AG10803 (cell line): ENCODE data around the gene NKAIN1.
"Not testable (repeated sequence)": the region's sequence is repeated elsewhere in the genome, so short reads cannot be mapped to it uniquely, and the experiment has no call there.

ENCODE experiments used
- DNase-seq: peaks from one replicate; pipeline ENCODE4 v3.0.0; 2010; ENCODE audit warnings: low read depth
- H3K4me3 ChIP-seq: 2 replicates; pipeline ENCODE4 v1.5.1; 2011; ENCODE audit warnings: mild to moderate bottlenecking, low read length, control low read depth
- TF ChIP-seq, protein P1 (sequence below): conservative IDR thresholded peaks from 2 replicates; pipeline ENCODE4 v1.5.1; 2011; ENCODE audit warnings: mild to moderate bottlenecking, low read length, control low read depth, inconsistent platforms

Gene NKAIN1

DNA sequence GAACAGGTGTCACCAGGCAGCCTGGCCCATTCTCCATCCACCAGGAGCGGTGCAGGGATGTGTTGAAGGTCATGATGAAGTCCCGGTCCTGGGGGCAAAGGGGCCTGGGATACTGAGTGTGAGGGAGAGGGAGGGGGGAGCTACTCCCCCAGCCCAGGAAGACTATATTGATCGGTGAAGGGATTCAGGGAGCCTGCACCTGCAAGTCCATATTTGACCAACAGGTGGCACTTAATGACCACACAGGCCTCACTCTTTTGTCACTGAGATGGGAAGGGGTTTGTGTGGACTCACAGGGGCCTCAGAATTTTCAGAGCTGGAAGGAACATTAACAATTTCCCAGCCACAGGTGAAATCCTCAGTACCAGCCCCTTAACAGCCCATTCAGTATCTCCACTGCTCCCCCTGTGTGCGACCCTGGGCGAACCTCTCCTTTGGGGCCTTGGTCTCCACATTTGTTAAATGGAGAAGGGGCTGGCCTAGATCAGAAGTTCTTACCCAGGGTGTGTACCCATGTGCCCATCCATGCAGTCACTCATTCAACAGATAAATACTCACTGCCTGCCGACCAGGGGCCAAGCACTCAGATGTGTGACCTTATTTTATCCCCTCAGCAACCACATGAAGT is 55.6 kb downstream of the NKAIN1 start:
- TF ChIP-seq, protein P1, sequence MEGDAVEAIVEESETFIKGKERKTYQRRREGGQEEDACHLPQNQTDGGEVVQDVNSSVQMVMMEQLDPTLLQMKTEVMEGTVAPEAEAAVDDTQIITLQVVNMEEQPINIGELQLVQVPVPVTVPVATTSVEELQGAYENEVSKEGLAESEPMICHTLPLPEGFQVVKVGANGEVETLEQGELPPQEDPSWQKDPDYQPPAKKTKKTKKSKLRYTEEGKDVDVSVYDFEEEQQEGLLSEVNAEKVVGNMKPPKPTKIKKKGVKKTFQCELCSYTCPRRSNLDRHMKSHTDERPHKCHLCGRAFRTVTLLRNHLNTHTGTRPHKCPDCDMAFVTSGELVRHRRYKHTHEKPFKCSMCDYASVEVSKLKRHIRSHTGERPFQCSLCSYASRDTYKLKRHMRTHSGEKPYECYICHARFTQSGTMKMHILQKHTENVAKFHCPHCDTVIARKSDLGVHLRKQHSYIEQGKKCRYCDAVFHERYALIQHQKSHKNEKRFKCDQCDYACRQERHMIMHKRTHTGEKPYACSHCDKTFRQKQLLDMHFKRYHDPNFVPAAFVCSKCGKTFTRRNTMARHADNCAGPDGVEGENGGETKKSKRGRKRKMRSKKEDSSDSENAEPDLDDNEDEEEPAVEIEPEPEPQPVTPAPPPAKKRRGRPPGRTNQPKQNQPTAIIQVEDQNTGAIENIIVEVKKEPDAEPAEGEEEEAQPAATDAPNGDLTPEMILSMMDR: peak; percentile 86
- peak; percentile 21 for DNase-seq

DNA sequence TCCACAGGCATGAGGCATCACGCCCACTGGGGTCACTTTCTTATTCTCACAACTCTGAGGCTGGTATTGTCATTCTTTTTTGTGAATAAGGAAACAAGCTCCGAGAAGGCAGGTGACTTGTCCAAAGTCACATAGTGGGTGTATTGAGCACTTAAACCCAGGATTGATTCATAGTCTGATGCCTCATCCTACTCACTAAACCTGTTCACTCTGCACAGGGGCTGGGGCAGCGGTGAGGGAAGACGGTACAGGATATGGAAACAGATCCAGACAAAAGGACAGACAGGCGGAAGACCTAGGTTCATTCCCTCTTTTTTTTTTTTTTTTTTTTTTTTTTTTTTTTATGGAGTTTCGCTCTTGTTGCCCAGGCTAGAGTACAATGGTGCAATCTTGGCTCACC is 56.6 kb downstream of the NKAIN1 start:
- TF ChIP-seq, protein P1: no peak
- no peak overlapping the region for H3K4me3 ChIP-seq
- DNase-seq: no peak

More for the DNA sequence above, 55.6 kb downstream of the NKAIN1 start:
- no peak overlapping the region for H3K4me3 ChIP-seq

DNA sequence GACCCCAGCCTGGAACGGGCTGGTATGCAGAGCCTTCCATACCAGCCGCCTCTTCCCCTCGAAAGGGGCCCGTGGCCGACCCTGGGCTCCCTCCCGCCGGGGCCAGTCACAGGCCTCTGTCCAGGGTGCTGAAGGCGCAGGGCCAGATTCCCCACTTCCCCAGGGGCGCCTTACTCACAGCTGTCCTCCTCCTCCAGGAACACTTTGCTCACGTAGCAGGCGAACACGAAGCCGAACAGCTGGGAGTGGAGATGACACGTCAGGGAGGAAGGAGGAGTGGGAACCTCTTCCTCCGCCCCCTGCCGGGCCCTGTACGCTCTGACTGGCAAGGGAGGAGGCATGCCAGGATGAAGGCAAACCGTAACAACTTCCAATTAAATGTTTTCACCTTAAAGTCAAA is 57.3 kb downstream of the NKAIN1 start:
- TF ChIP-seq, protein P1: peak; percentile 45
- DNase-seq: peak; percentile 88
- peak overlapping the region; percentile 30 for H3K4me3 ChIP-seq

DNA sequence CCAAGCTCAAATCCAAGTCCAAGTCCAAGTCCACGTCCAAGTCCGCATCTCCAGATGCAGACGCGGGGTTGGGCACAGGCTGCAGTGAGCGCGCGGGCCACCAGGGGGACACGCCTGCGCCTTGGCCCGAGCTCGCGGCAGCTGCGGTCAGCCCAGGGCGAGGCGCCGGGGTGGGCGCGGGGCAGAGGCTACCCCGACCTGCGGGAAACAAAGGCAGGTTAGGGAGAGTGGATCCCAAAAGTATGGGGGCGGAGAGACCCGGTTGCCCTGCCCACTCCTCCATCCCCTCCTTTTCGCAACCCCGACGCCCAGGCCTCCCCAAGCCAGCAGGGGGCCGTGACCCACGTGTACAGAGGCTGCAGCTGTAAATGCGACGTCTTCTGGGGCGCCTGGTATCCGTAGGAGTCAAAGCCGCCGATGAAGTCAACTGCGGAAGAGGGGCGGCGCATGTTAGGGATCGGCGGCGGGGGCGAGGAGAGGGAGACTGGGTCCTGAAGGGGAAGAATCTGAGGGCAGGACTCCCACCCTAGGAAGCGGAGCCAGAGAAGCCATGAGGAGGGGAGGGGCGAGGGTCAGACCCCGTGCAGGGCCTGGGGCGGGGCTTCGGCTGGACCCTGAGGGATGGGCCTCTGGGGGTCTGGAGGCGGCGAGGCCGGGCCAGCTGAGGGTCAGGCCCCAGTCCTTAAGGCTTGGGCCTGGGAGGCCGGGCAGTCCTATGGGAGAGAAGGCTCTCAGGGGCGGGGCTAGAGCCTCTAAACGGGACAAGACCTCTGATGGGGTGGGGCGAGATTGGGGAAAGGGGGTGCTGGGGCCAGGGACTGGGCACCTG is 58.0 kb downstream of the NKAIN1 start:
- peak; percentile 24 for DNase-seq
- TF ChIP-seq, protein P1: peak; percentile 42
- peak overlapping the region; percentile 30 for H3K4me3 ChIP-seq

DNA sequence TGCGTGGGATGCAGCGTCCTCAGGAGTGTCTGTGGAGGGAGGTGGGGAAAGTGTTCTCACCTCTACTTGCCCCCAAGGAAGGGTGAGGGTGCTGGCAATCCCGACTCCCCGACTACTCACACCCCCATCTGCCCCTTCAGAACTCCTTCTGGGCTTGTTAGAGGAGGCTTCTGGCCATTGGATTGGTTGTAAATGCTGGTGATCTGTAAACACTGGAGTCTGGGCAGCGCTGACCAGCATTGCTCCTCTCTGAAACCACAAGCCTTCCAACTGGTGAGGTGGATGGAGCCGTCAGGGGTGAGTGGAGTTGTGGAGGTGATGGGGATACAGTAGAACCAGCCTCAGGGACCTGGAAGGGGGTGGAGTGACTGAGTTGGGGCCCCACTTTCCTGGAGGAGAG is 59.3 kb downstream of the NKAIN1 start:
- DNase-seq: no peak
- TF ChIP-seq, protein P1: no peak
- H3K4me3 ChIP-seq: no peak overlapping the region

DNA sequence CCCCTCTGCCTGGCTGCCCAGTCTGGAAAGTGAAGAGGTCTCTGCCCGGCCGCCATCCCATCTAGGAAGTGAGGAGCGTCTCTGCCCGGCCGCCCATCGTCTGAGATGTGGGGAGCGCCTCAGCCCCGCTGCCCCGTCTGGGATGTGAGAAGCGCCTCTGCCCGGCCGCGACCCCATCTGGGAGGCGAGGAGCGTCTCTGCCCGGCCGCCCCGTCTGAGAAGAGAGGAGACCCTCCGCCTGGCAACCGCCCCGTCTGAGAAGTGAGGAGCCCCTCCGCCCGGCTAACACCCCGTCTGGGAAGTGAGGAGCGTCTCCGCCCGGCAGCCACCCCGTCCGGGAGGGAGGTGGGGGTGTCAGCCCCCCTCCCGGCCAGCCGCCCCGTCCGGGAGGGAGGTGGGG is 63.4 kb downstream of the NKAIN1 start:
- H3K4me3 ChIP-seq, DNase-seq: not testable (repeated sequence)

DNA sequence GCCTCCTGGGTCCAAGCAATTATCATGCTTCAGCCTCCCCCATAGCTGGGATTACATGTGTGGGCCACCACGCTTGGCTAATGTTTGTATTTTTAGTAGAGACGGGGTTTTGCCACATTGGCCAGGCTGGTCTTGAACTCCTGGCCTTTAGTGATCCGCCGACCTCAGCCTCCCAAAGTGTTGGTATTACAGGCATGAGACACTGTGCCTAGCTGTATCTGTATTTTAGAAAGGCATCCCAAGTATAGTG is 69.3 kb downstream of the NKAIN1 start:
- TF ChIP-seq, protein P1: no peak
- no peak overlapping the region for H3K4me3 ChIP-seq
- DNase-seq: no peak
